WTC11 (cell line): ENCODE measurements around the gene CPXM2. TPM values are rescaled to one million over a fixed set of nuclear protein-coding genes. Genes with fewer than 3 reads are reported as not detected.

Experiments used
- ATAC-seq: fragments of 200-7000 bp; cut with Tn5 transposase; 2 replicates; pipeline ENCODE4 v1.10.0; 2021; ENCODE audit warnings: mild to moderate bottlenecking, moderate library complexity
- CTCF ChIA-PET: fragments of 300-600 bp; sonication (Branson Sonifier 250); formaldehyde crosslinking; loops from one replicate; lab custom pipeline; 2021; ENCODE audit warnings: antibody characterized with exemption; lab: Charles Lee
- POLR2A ChIA-PET: fragments of 350-600 bp; sonication (Branson Sonifier 250); formaldehyde crosslinking; loops from one replicate; lab custom pipeline; 2021; ENCODE audit warnings: antibody characterized with exemption; lab: Charles Lee
- DNase-seq: peaks from one replicate; pipeline ENCODE4 v3.0.0; 2021; ENCODE audit warnings: low spot score
- H3K27ac Mint-ChIP-seq: 2 replicates; pipeline ENCODE4 v1.8.0; 2021; ENCODE audit warnings: mixed read lengths
- H3K27me3 Mint-ChIP-seq: 2 replicates; pipeline ENCODE4 v1.8.0; 2021; ENCODE audit warnings: low read depth, mild to moderate bottlenecking, moderate library complexity, mixed read lengths
- H3K36me3 Mint-ChIP-seq: 2 replicates; pipeline ENCODE4 v1.8.0; 2021; ENCODE audit warnings: mixed read lengths
- H3K4me1 Mint-ChIP-seq: 2 replicates; pipeline ENCODE4 v1.8.0; 2022; ENCODE audit warnings: mixed read lengths
- H3K4me3 Mint-ChIP-seq: 2 replicates; pipeline ENCODE4 v1.8.0; 2021; ENCODE audit warnings: mild to moderate bottlenecking, moderate library complexity, mixed read lengths
- H3K9me3 Mint-ChIP-seq: 2 replicates; pipeline ENCODE4 v1.8.0; 2021; ENCODE audit warnings: mixed read lengths
- ATF6 ChIP-seq: sonication (generic); formaldehyde crosslinking; IDR thresholded peaks from 2 replicates; pipeline ENCODE4 v1.8.1; 2023; ENCODE audit warnings: mild to moderate bottlenecking, missing genetic modification reagents
- E2F1 ChIP-seq: sonication (generic); formaldehyde crosslinking; IDR thresholded peaks from 2 replicates; pipeline ENCODE4 v1.8.0; 2022; ENCODE audit warnings: mild to moderate bottlenecking, missing genetic modification reagents
- GABPB1 ChIP-seq: sonication (generic); formaldehyde crosslinking; IDR thresholded peaks from 2 replicates; pipeline ENCODE4 v1.8.1; 2023; ENCODE audit warnings: mild to moderate bottlenecking, missing genetic modification reagents
- GRHL2 ChIP-seq: fragments of 250-450 bp; sonication (Bioruptor Pico); IDR thresholded peaks from 2 replicates; pipeline ENCODE4 v1.8.0; 2022; ENCODE audit warnings: mild to moderate bottlenecking, moderate library complexity; ENCODE audit not compliant: insufficient replicate concordance, severe bottlenecking
- GTF2I ChIP-seq: fragments of 250-450 bp; sonication (Bioruptor Pico); conservative IDR thresholded peaks from 2 replicates; pipeline ENCODE4 v1.4.0; 2021; ENCODE audit warnings: mild to moderate bottlenecking
- IRF2 ChIP-seq: sonication (generic); formaldehyde crosslinking; IDR thresholded peaks from 2 replicates; pipeline ENCODE4 v1.8.0; 2022; ENCODE audit warnings: low read depth, missing genetic modification reagents, borderline replicate concordance
- JAZF1 ChIP-seq: fragments of 250-450 bp; sonication (Bioruptor Pico); IDR thresholded peaks from 2 replicates; pipeline ENCODE4 v1.9.0; 2021; ENCODE audit warnings: moderate library complexity, mild to moderate bottlenecking, inconsistent platforms
- JUN ChIP-seq: sonication (generic); formaldehyde crosslinking; IDR thresholded peaks from 2 replicates; pipeline ENCODE4 v1.8.0; 2023; ENCODE audit warnings: mild to moderate bottlenecking, missing genetic modification reagents
- MLX ChIP-seq: sonication (generic); formaldehyde crosslinking; IDR thresholded peaks from 2 replicates; pipeline ENCODE4 v1.8.1; 2023; ENCODE audit warnings: mild to moderate bottlenecking, missing genetic modification reagents, moderate library complexity
- MXD4 ChIP-seq: fragments of 250-450 bp; sonication (Bioruptor Pico); IDR thresholded peaks from 2 replicates; pipeline ENCODE4 v1.8.0; 2021; ENCODE audit warnings: mild to moderate bottlenecking, moderate library complexity, borderline replicate concordance
- SOX15 ChIP-seq: fragments of 250-450 bp; sonication (Bioruptor Pico); IDR thresholded peaks from 2 replicates; pipeline ENCODE4 v1.9.0; 2021; ENCODE audit warnings: mild to moderate bottlenecking
- SP1 ChIP-seq: sonication (generic); formaldehyde crosslinking; conservative IDR thresholded peaks from 2 replicates; pipeline ENCODE4 v1.8.1; 2022; ENCODE audit warnings: missing genetic modification reagents
- TEAD1 ChIP-seq: sonication (generic); formaldehyde crosslinking; IDR thresholded peaks from 2 replicates; pipeline ENCODE4 v1.8.0; 2022; ENCODE audit warnings: mild to moderate bottlenecking, missing genetic modification reagents
- USF1 ChIP-seq: sonication (generic); formaldehyde crosslinking; IDR thresholded peaks from 2 replicates; pipeline ENCODE4 v1.8.0; 2022; ENCODE audit warnings: mild to moderate bottlenecking, missing genetic modification reagents
- ZNF396 ChIP-seq: fragments of 250-450 bp; sonication (Bioruptor Pico); IDR thresholded peaks from 2 replicates; pipeline ENCODE4 v1.8.0; 2021; ENCODE audit warnings: mild to moderate bottlenecking, moderate library complexity, borderline replicate concordance
- ZNF671 ChIP-seq: fragments of 250-450 bp; sonication (Bioruptor Pico); IDR thresholded peaks from 2 replicates; pipeline ENCODE4 v1.8.0; 2021; ENCODE audit warnings: mild to moderate bottlenecking
- ZSCAN18 ChIP-seq: fragments of 250-450 bp; sonication (Bioruptor Pico); IDR thresholded peaks from 2 replicates; pipeline ENCODE4 v2.1.2; 2022; ENCODE audit warnings: mild to moderate bottlenecking, moderate library complexity
- total RNA-seq: library from RNA; stranded (reverse); gene quantifications from 3 replicates; pipeline ENCODE4 v1.2.3, GENCODE V29; 2021

CPXM2 gene
- total RNA-seq, 1 experiment from 2014 or later, result 3.4 TPM

- CTCF ChIA-PET, result interaction anchor here (3.0 kb wide), 1 partner anchor 15 kb away, joined by 15 read pairs; no protein-coding TSS in a partner anchor
- DNase-seq, result no peak
- H3K4me1 Mint-ChIP-seq, result 0 out of 2 replicates have a peak, but pooled peaks cover 2% of the 10 kb centered on the region
These were observed 9.4 kb downstream of the CPXM2 start for GRCh38 chr10:123882177-123882576.

GRCh38 chr10:123879606-123880257, 11.9 kb downstream of the CPXM2 start:
- H3K4me1 Mint-ChIP-seq, result no peaks in the 10 kb centered on the region
- peaks cover 4% of the 10 kb centered on the region; the same call in 1 of the 2 replicates for H3K36me3 Mint-ChIP-seq
- no peak overlapping the region for H3K4me3 Mint-ChIP-seq
- TF ChIP-seq E2F1, result no peak
- TF ChIP-seq GTF2I (CRISPR knock-in tag), result no peak
- TF ChIP-seq SP1 (CRISPR knock-in tag), result no peak
- no peak for TF ChIP-seq JAZF1
- no peak for TF ChIP-seq MLX
- TF ChIP-seq SOX15 (CRISPR knock-in tag), result no peak
- no peak for TF ChIP-seq ZNF396 (CRISPR knock-in tag)
- no peak for TF ChIP-seq GABPB1 (CRISPR knock-in tag)
- CTCF ChIA-PET, result interaction anchor here (1.0 to 1.7 kb wide), 2 partner anchors 11 to 192 kb away, joined by 3 to 5 read pairs; no protein-coding TSS in a partner anchor
- no peak overlapping the region for H3K27ac Mint-ChIP-seq
- no peak for DNase-seq
- H3K9me3 Mint-ChIP-seq, result peaks cover 8% of the 10 kb centered on the region
- POLR2A ChIA-PET, result no interaction called here
- no peak for ATAC-seq
- H3K27me3 Mint-ChIP-seq, result no peaks in the 10 kb centered on the region

More at GRCh38 chr10:123882177-123882576, 9.4 kb downstream of the CPXM2 start:
- H3K27me3 Mint-ChIP-seq, result no peaks in the 10 kb centered on the region
- TF ChIP-seq TEAD1 (CRISPR knock-in tag), result no peak
- TF ChIP-seq SOX15 (CRISPR knock-in tag), result no peak
- TF ChIP-seq MXD4, result no peak
- no peak for TF ChIP-seq ATF6 (CRISPR knock-in tag)
- TF ChIP-seq ZSCAN18 (CRISPR knock-in tag), result no peak
- no peak for TF ChIP-seq JUN (CRISPR knock-in tag)
- no peak for TF ChIP-seq USF1 (CRISPR knock-in tag)
- TF ChIP-seq ZNF671 (CRISPR knock-in tag), result no peak
- TF ChIP-seq GRHL2 (CRISPR knock-in tag), result no peak
- no peak for TF ChIP-seq GTF2I (CRISPR knock-in tag)
- TF ChIP-seq IRF2, result no peak
- TF ChIP-seq, all 79 proteins: peak for 0
- H3K4me3 Mint-ChIP-seq, result no peak overlapping the region
- POLR2A ChIA-PET, result interaction anchor here (0.6 kb wide), 1 partner anchor 31 kb away, joined by 3 read pairs; no protein-coding TSS in a partner anchor
- no peak overlapping the region for H3K27ac Mint-ChIP-seq
- no peak for ATAC-seq
- H3K9me3 Mint-ChIP-seq, result peaks cover 8% of the 10 kb centered on the region
- peaks cover 4% of the 10 kb centered on the region; the same call in 1 of the 2 replicates for H3K36me3 Mint-ChIP-seq
